ENCODE data around the gene KCNC1. TPM values are rescaled to one million over a fixed set of nuclear protein-coding genes. Genes with fewer than 3 reads are reported as not detected.
A peak's percentile ranks its signal among the peaks of the same experiment; 100 is the strongest.

The KCNC1 gene
- total and polyA plus RNA-seq, 7 donors = 0.01 to 1.1 (median 0.13) TPM

DNA sequence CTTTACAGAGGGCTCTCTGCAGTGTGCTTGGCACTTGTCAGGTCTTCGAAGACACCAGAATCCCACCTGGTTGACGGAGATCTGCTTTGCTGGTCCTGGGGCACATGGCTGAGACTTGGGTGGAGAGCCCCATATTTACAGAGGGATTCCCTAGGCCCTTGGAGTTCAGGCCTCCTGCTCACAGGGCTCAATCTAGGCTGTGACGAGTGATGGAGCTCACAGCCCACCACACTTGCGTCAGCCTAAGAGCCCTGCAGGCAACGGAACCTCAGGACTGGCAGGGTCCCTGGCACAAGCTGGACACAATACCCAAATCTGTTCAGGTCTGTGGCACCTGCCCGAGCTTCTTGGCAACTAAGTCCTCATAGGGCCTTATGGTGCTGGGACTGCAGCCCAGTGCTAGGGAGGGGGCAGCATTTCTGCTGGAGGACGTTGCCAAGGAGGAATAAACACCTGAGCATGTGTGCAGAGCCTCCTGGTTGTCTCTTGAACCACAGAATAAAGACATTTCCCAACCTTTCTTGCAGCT lies 59.1 kb downstream of the KCNC1 start:
- TF ChIP-seq, protein P1, sequence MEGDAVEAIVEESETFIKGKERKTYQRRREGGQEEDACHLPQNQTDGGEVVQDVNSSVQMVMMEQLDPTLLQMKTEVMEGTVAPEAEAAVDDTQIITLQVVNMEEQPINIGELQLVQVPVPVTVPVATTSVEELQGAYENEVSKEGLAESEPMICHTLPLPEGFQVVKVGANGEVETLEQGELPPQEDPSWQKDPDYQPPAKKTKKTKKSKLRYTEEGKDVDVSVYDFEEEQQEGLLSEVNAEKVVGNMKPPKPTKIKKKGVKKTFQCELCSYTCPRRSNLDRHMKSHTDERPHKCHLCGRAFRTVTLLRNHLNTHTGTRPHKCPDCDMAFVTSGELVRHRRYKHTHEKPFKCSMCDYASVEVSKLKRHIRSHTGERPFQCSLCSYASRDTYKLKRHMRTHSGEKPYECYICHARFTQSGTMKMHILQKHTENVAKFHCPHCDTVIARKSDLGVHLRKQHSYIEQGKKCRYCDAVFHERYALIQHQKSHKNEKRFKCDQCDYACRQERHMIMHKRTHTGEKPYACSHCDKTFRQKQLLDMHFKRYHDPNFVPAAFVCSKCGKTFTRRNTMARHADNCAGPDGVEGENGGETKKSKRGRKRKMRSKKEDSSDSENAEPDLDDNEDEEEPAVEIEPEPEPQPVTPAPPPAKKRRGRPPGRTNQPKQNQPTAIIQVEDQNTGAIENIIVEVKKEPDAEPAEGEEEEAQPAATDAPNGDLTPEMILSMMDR (IDR thresholded peaks at IDR 0.05) = no peak
- WGBS, 3 donors = 58 to 64% (median 62%) methylated on average over 7 of the region's 7 CpGs
- no peaks in the 10 kb centered on the region for H3K9me3 ChIP-seq

DNA sequence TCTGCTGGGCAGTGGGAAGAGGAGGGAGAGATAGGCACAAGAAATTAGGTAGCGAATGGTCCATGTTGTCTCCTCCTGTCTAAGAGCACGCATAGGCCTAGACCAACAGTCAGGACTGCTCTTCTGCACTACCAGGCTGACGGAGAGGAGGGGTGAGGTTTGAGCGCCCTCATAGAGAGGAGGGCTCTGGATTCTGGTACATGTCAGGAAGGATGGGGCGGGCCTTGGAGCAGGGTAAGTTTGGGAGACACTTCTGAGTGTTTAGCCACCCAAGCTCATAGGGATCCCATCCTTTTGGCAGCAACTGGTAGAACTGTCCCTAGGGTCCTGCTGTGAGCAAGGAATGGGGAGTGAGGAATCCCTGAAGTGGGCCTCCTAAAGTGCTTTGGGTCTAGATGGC lies 60.4 kb downstream of the KCNC1 start:
- TF ChIP-seq, protein P1 (IDR thresholded peaks at IDR 0.05) = no peak
- Histone ChIP-seq H3K27ac (no peak overlapping the region), H3K9me3 (no peaks in the 10 kb centered on the region), H3K27me3 (ENCODE audit: insufficient read depth in 3 of 3, low read length in 2 of 3) (no peaks in the 10 kb centered on the region), H3K36me3 (ENCODE audit: insufficient read depth in 1 of 2, low read depth in 1 of 2) (no peaks in the 10 kb centered on the region), H3K4me1 (peaks cover 39% of the 10 kb centered on the region), H3K4me3 (no peak overlapping the region)
- ATAC-seq (no peak), DNase-seq (no peak)
- WGBS, 3 donors = 98 to 99% (median 98%) methylated on average over 5 of the region's 5 CpGs
- intact Hi-C loops (cut with DNase I) = loop anchor here (5.0 kb wide), 2 partner anchors 42 to 43 kb away; no protein-coding TSS in a partner anchor

More for the DNA sequence above, 59.1 kb downstream of the KCNC1 start:
- ATAC-seq (no peak), DNase-seq (peak in 1 of 2 donors; percentile 36)
- no peak overlapping the region for H3K4me3 ChIP-seq
- no peaks in the 10 kb centered on the region for H3K27me3 ChIP-seq (ENCODE audit: insufficient read depth in 3 of 3, low read length in 2 of 3)
- no peak overlapping the region for H3K27ac ChIP-seq
- intact Hi-C loops (cut with DNase I) = no loop called here
- H3K36me3 ChIP-seq (ENCODE audit: insufficient read depth in 1 of 2, low read depth in 1 of 2) = no peaks in the 10 kb centered on the region
- peaks cover 28% of the 10 kb centered on the region for H3K4me1 ChIP-seq

DNA sequence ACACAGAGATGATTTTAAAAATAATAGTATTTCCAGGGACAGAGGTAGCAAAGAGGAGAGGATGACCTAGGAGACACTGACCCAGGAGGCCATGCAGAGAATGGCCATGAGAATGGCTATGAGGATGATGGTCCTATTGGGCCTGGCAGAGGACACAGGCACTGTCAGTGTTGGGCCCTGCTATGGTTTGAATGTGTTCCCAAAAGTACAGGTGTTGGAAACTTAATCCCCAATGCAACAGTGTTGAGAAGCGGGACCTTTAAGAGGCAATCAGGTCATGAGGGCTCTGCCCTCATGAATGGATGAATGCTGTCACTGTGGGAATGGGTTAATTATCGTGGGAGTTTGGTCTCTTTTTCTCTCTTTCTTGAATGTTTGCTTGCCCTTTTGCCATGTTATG lies 61.6 kb downstream of the KCNC1 start:
- ATAC-seq (peak in 3 of 4 donors; percentile 50 to 52 (median 51)), DNase-seq (no peak)
- no peaks in the 10 kb centered on the region for H3K36me3 ChIP-seq (ENCODE audit: insufficient read depth in 1 of 2, low read depth in 1 of 2)
- H3K4me3 ChIP-seq = no peak overlapping the region
- no peaks in the 10 kb centered on the region for H3K27me3 ChIP-seq (ENCODE audit: insufficient read depth in 3 of 3, low read length in 2 of 3)
- no peaks in the 10 kb centered on the region for H3K9me3 ChIP-seq
- TF ChIP-seq, protein P1 (IDR thresholded peaks at IDR 0.05) = no peak
- peaks cover 48% of the 10 kb centered on the region for H3K4me1 ChIP-seq
- H3K27ac ChIP-seq = peak overlapping the region; percentile 91
- intact Hi-C loops (cut with DNase I) = loop anchor here (5.0 kb wide), 2 partner anchors 41 to 44 kb away; no protein-coding TSS in a partner anchor
- 31 to 66% (median 34%) methylated on average over 2 of the region's 2 CpGs for WGBS, 3 donors

DNA sequence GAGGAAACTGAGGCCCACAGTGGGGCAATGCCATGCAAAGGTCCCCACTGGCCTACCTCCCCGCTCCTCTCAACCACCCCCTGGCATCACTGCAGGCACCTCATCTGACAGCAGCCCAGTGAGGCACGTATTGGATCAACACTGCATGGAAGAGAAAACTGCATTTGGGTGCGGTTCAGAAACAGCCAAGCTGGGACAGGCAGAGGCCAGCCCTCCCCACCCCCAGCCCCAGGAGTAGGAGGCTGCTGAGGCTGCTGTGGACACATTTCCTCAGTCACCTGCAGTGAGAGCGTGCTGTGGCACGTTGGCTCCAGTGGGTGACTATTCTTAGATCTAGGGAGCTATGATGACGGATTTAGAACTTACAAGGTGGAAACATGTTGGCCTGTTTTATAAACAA lies 63.7 kb downstream of the KCNC1 start:
- TF ChIP-seq, protein P1 (IDR thresholded peaks at IDR 0.05) = no peak
- H3K36me3 ChIP-seq (ENCODE audit: insufficient read depth in 1 of 2, low read depth in 1 of 2) = no peaks in the 10 kb centered on the region
- intact Hi-C loops (cut with DNase I) = loop anchor here (5.0 kb wide), 2 partner anchors 39 to 46 kb away; no protein-coding TSS in a partner anchor
- H3K4me1 ChIP-seq = peaks cover 48% of the 10 kb centered on the region
- DNase-seq (peak; percentile 57 to 87), ATAC-seq (peak; percentile 93 to 95 (median 95))
- no peaks in the 10 kb centered on the region for H3K27me3 ChIP-seq (ENCODE audit: insufficient read depth in 3 of 3, low read length in 2 of 3)
- 32 to 41% (median 33%) methylated on average over 6 of the region's 6 CpGs for WGBS, 3 donors
- H3K4me3 ChIP-seq = no peak overlapping the region
- H3K9me3 ChIP-seq = no peaks in the 10 kb centered on the region
- H3K27ac ChIP-seq = peak overlapping the region; percentile 91
